C4-2B (cell line): Measurements from ENCODE around the gene RBBP5.

Experiments
- CTCF ChIP-seq: fragments of 450-650 bp; conservative IDR thresholded peaks from 2 replicates; pipeline ENCODE4 v1.5.1; 2017; ENCODE audit warnings: mild to moderate bottlenecking
- ZFX ChIP-seq: fragments of 450-650 bp; IDR thresholded peaks from 2 replicates; pipeline ENCODE4 v1.6.1; 2017

DNA sequence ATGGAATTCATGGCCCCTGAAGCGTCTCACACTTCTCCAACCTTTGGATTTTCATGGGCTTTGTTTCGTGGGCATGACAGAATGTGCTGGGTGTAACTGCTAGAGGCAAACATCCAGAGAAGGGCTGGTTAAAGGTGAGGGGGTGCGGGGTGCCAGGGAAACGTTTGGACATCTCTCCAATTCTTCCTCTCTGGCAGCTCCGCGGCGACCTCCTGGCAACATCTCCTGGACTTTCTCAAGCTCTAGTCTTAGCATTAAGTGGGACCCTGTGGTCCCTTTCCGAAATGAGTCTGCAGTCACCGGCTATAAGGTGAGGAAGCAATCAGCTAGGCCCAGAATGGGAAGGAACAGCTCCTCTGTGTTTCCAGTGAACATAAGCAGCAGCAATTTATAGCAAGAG lies 49.5 kb downstream of the RBBP5 start:
- TF ChIP-seq CTCF (no peak), ZFX (no peak)
